ENCODE measurements around the gene SLC35A4. TPM values are rescaled to one million over a fixed set of nuclear protein-coding genes. Genes with fewer than 3 reads are reported as not detected.
A peak's percentile ranks its signal among the peaks of the same experiment; 100 is the strongest.

Gene SLC35A4
- total and polyA plus RNA-seq, 2 donors (not counting 1 experiment from before 2014, with no cell fraction given): 48.6 to 57.8 TPM

GRCh38 chr5:140556438-140556837, 8.2 kb upstream of the SLC35A4 start:
- H3K27me3 Mint-ChIP-seq: no peaks in the 10 kb centered on the region
- Histone ChIP-seq H3K4me3 (ENCODE audit: control extremely low read depth in 1 of 5, extremely low read depth in 1 of 5, insufficient read depth in 1 of 5, low read depth in 2 of 5, low read length in 4 of 5) (peak overlapping the region; percentile 62 to 90 (median 78)), H3K4me2 (replicated peaks; ENCODE audit: low read depth, low read length, poor library complexity, severe bottlenecking) (peak overlapping the region; percentile 78), H2AFZ (ENCODE audit: insufficient read depth, low read depth, low read length, poor library complexity, severe bottlenecking) (peak overlapping the region; percentile 69), H3K27ac (ENCODE audit: low read length in 2 of 2) (peak overlapping the region; percentile 85 to 90), H3K4me1 (ENCODE audit: control insufficient read depth in 2 of 2, insufficient read depth in 2 of 2, low read length in 2 of 2) (peaks cover 18 to 28% of the 10 kb centered on the region in 2 donors), H3K9me3 (ENCODE audit: control extremely low read depth in 1 of 3, control insufficient read depth in 2 of 3, insufficient read depth in 1 of 3, low read length in 2 of 3) (no peaks in the 10 kb centered on the region), H3K9ac (ENCODE audit: low read length) (peak overlapping the region; percentile 90), H3K79me2 (ENCODE audit: control insufficient read depth, insufficient read depth, low read length) (peaks cover 30% of the 10 kb centered on the region), H4K20me1 (ENCODE audit: control insufficient read depth, insufficient read depth, low read length, poor library complexity, severe bottlenecking) (peaks cover 4% of the 10 kb centered on the region), H3K27me3 (replicated peaks in 1 of 4; ENCODE audit: control extremely low read depth in 1 of 4, control insufficient read depth in 3 of 4, insufficient read depth in 4 of 4, low read length in 3 of 4) (no peaks in the 10 kb centered on the region), H3K36me3 (replicated peaks in 1 of 2; ENCODE audit: control extremely low read depth in 1 of 2, control insufficient read depth in 1 of 2, extremely low read depth in 1 of 2, insufficient read depth in 2 of 2, low read length in 1 of 2) (peaks cover 0 to 17% of the 10 kb centered on the region in 2 experiments)
- WGBS (ENCODE audit: insufficient coverage): 7% methylated on average over 2 of the region's 6 CpGs
- TF ChIP-seq CTCF (IDR thresholded peaks at IDR 0.05) (no peak), EZH2 (IDR thresholded peaks at IDR 0.05; ENCODE audit: borderline replicate concordance, insufficient read depth, low read depth, low read length, poor library complexity, severe bottlenecking) (no peak)
- peak overlapping the region; percentile 93 for H3K27ac Mint-ChIP-seq
- ATAC-seq (ENCODE audit: low read depth): no peak
- ChIA-PET POLR2A (interaction anchor here (1.1 to 2.5 kb wide), 2 partner anchors 8 to 144 kb away, joined by 4 to 35 read pairs; partner anchors contain the start of genes EIF4EBP3 and ZMAT2), CTCF (interaction anchor here (0.6 to 1.1 kb wide), 2 partner anchors 8 to 20 kb away, joined by 3 to 5 read pairs; no protein-coding TSS in a partner anchor)
- no peaks in the 10 kb centered on the region for H3K9me3 Mint-ChIP-seq (ENCODE audit: insufficient read depth)
- intact Hi-C loops (cut with micrococcal nuclease): loop anchor here (2.0 kb wide), 3 partner anchors 82 to 156 kb away; partner anchors contain the start of genes ANKHD1, TMCO6 and WDR55
- peaks cover 47% of the 10 kb centered on the region for H3K4me1 Mint-ChIP-seq
- DNase-seq: no peak
- peak overlapping the region; percentile 94 for H3K4me3 Mint-ChIP-seq

- Histone ChIP-seq H3K27me3 (replicated peaks in 1 of 4; ENCODE audit: control extremely low read depth in 1 of 4, control insufficient read depth in 3 of 4, insufficient read depth in 4 of 4, low read length in 3 of 4) (no peaks in the 10 kb centered on the region), H3K4me2 (replicated peaks; ENCODE audit: low read depth, low read length, poor library complexity, severe bottlenecking) (peak within 1 kb of the TSS; percentile 78), H3K27ac (ENCODE audit: low read length in 2 of 2) (peak within 1 kb of the TSS; percentile 85 to 90), H3K4me1 (ENCODE audit: control insufficient read depth in 2 of 2, insufficient read depth in 2 of 2, low read length in 2 of 2) (peaks cover 18 to 28% of the 10 kb centered on the region in 2 donors), H3K9ac (ENCODE audit: low read length) (peak within 1 kb of the TSS; percentile 90), H3K36me3 (replicated peaks in 1 of 2; ENCODE audit: control extremely low read depth in 1 of 2, control insufficient read depth in 1 of 2, extremely low read depth in 1 of 2, insufficient read depth in 2 of 2, low read length in 1 of 2) (peaks cover 0 to 9% of the 10 kb centered on the region in 2 experiments), H2AFZ (ENCODE audit: insufficient read depth, low read depth, low read length, poor library complexity, severe bottlenecking) (peak within 1 kb of the TSS; percentile 69), H3K4me3 (ENCODE audit: control extremely low read depth in 1 of 5, extremely low read depth in 1 of 5, insufficient read depth in 1 of 5, low read depth in 2 of 5, low read length in 4 of 5) (peak within 1 kb of the TSS; percentile 62 to 90 (median 78)), H3K9me3 (ENCODE audit: control extremely low read depth in 1 of 3, control insufficient read depth in 2 of 3, insufficient read depth in 1 of 3, low read length in 2 of 3) (no peaks in the 10 kb centered on the region), H3K79me2 (ENCODE audit: control insufficient read depth, insufficient read depth, low read length) (peaks cover 31% of the 10 kb centered on the region), H4K20me1 (ENCODE audit: control insufficient read depth, insufficient read depth, low read length, poor library complexity, severe bottlenecking) (peaks cover 4% of the 10 kb centered on the region)
- Mint-ChIP-seq H3K27ac (peak within 1 kb of the TSS; percentile 93), H3K4me1 (peaks cover 47% of the 10 kb centered on the region), H3K27me3 (no peaks in the 10 kb centered on the region), H3K9me3 (ENCODE audit: insufficient read depth) (no peaks in the 10 kb centered on the region), H3K4me3 (peak within 1 kb of the TSS; percentile 94)
- WGBS (ENCODE audit: insufficient coverage): under 1% methylated on average over 45 of the region's 46 CpGs
- CTCF ChIA-PET: interaction anchor here (0.6 to 1.1 kb wide), 2 partner anchors 9 to 19 kb away, joined by 3 to 5 read pairs; no protein-coding TSS in a partner anchor
- POLR2A ChIA-PET: interaction anchor here (1.1 to 2.5 kb wide), 2 partner anchors 9 to 143 kb away, joined by 4 to 35 read pairs; partner anchors contain the start of genes EIF4EBP3 and ZMAT2
- TF ChIP-seq EZH2 (IDR thresholded peaks at IDR 0.05; ENCODE audit: borderline replicate concordance, insufficient read depth, low read depth, low read length, poor library complexity, severe bottlenecking) (no peak), CTCF (IDR thresholded peaks at IDR 0.05) (no peak)
- peak; percentile 97 for ATAC-seq (ENCODE audit: low read depth)
- DNase-seq: peak; percentile 88
- intact Hi-C loops (cut with micrococcal nuclease): loop anchor here (1.0 to 2.0 kb wide), 4 partner anchors 10 to 156 kb away; partner anchors contain the start of genes ANKHD1, EIF4EBP3, TMCO6 and WDR55
Observed at GRCh38 chr5:140557136-140557805, 7.4 kb upstream of the SLC35A4 start, which contains the start of gene SRA1. Gene SRA1, minus strand, starts transcription at chr5:140557473. Its CDS starts 21 bp downstream, at chr5:140557452.

Measured in B cell (primary cell).